ENCODE measurements around the gene CSPG4.
"Not testable (repeated sequence)": the region's sequence is repeated elsewhere in the genome, so short reads cannot be mapped to it uniquely, and the experiment has no call there.

CSPG4 gene

GRCh38 chr15:75685195-75685594 is 27.5 kb downstream of the CSPG4 start:
- peak; percentile 11 for TF ChIP-seq CTCF (IDR thresholded peaks at IDR 0.05; ENCODE audit: borderline replicate concordance, extremely low read depth, low read length, poor library complexity, severe bottlenecking)
- TF ChIP-seq EZH2 (IDR thresholded peaks at IDR 0.05; ENCODE audit: borderline replicate concordance, low read depth, low read length, severe bottlenecking): no peak
- ATAC-seq (ENCODE audit: insufficient read depth, low read depth): no peak
- no peak for DNase-seq

DNA sequence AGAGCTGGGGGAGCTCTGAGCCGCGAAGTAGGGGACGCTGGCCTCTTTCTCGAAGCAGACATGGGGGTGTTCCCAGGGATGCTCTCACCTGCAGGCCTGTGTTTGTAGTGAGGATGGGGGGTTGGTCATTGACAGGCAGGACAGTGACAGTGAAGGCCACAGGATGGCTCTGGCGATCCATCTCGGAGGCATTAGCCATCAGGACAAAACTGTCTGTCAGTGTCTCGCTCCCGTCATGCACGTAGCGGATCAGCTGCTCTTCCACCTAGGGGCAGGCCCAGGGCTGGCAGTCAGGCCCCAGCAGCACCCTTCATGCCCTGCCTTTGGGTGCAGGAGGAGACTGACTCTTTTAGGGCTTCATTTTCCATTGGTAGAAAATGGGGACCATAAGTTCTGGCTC is 28.0 kb downstream of the CSPG4 start:
- H3K27me3 ChIP-seq (ENCODE audit: insufficient read depth, low read length, poor library complexity): no peaks in the 10 kb centered on the region
- H2AFZ ChIP-seq (ENCODE audit: low read depth, low read length): no peak overlapping the region
- no peak for TF ChIP-seq CTCF (IDR thresholded peaks at IDR 0.05; ENCODE audit: borderline replicate concordance, extremely low read depth, low read length, poor library complexity, severe bottlenecking)
- TF ChIP-seq EZH2 (IDR thresholded peaks at IDR 0.05; ENCODE audit: borderline replicate concordance, low read depth, low read length, severe bottlenecking): no peak

More at GRCh38 chr15:75685195-75685594, 27.5 kb downstream of the CSPG4 start:
- Histone ChIP-seq H3K27me3 (ENCODE audit: insufficient read depth, low read length, poor library complexity) (no peaks in the 10 kb centered on the region), H3K79me2 (ENCODE audit: insufficient read depth, low read length) (no peaks in the 10 kb centered on the region), H3K9me3 (ENCODE audit: insufficient read depth, low read length, severe bottlenecking) (no peaks in the 10 kb centered on the region), H3K4me3 (ENCODE audit: low read depth in 1 of 2, low read length in 2 of 2) (no peak overlapping the region), H3K9ac (ENCODE audit: low read depth, low read length) (no peak overlapping the region), H3K27ac (ENCODE audit: low read length) (no peak overlapping the region), H3K4me1 (ENCODE audit: insufficient read depth, low read length) (peaks cover 3% of the 10 kb centered on the region; the same call in 1 of the 2 replicates), H4K20me1 (ENCODE audit: insufficient read depth, low read length) (no peaks in the 10 kb centered on the region), H3K36me3 (ENCODE audit: insufficient read depth, low read length) (no peaks in the 10 kb centered on the region), H3K4me2 (ENCODE audit: insufficient read depth, low read length) (no peak overlapping the region), H2AFZ (ENCODE audit: low read depth, low read length) (no peak overlapping the region)

GRCh38 chr15:75683646-75684312 is 28.9 kb downstream of the CSPG4 start:
- H3K4me1 ChIP-seq (ENCODE audit: insufficient read depth, low read length); H4K20me1 ChIP-seq (ENCODE audit: insufficient read depth, low read length); H2AFZ ChIP-seq (ENCODE audit: low read depth, low read length); H3K27ac ChIP-seq (ENCODE audit: low read length); H3K27me3 ChIP-seq (ENCODE audit: insufficient read depth, low read length, poor library complexity); H3K4me3 ChIP-seq (ENCODE audit: low read depth in 1 of 2, low read length in 2 of 2); H3K79me2 ChIP-seq (ENCODE audit: insufficient read depth, low read length); H3K9me3 ChIP-seq (ENCODE audit: insufficient read depth, low read length, severe bottlenecking); H3K9ac ChIP-seq (ENCODE audit: low read depth, low read length); H3K36me3 ChIP-seq (ENCODE audit: insufficient read depth, low read length): not testable (repeated sequence)
- H3K4me2 ChIP-seq (ENCODE audit: insufficient read depth, low read length): peak overlapping the region; percentile 27; the same call in 1 of the 2 replicates
- peak; percentile 80 for TF ChIP-seq CTCF (IDR thresholded peaks at IDR 0.05; ENCODE audit: borderline replicate concordance, extremely low read depth, low read length, poor library complexity, severe bottlenecking)
- peak; percentile 75 for DNase-seq
- ATAC-seq (ENCODE audit: insufficient read depth, low read depth): peak; percentile 92

More for the DNA sequence above, 28.0 kb downstream of the CSPG4 start:
- Histone ChIP-seq H3K4me2 (ENCODE audit: insufficient read depth, low read length) (no peak overlapping the region), H3K27ac (ENCODE audit: low read length) (no peak overlapping the region), H3K9ac (ENCODE audit: low read depth, low read length) (no peak overlapping the region), H3K9me3 (ENCODE audit: insufficient read depth, low read length, severe bottlenecking) (no peaks in the 10 kb centered on the region), H3K36me3 (ENCODE audit: insufficient read depth, low read length) (no peaks in the 10 kb centered on the region), H3K4me3 (ENCODE audit: low read depth in 1 of 2, low read length in 2 of 2) (no peak overlapping the region), H3K79me2 (ENCODE audit: insufficient read depth, low read length) (no peaks in the 10 kb centered on the region), H4K20me1 (ENCODE audit: insufficient read depth, low read length) (no peaks in the 10 kb centered on the region), H3K4me1 (ENCODE audit: insufficient read depth, low read length) (peaks cover 3% of the 10 kb centered on the region; the same call in 1 of the 2 replicates)
- no peak for ATAC-seq (ENCODE audit: insufficient read depth, low read depth)
- no peak for DNase-seq

Data from DND-41 (cell line).